CD4-positive, alpha-beta T cell treated with Interleukin-15 for 4 hours (primary cell): ENCODE measurements around the gene ZNF410.

Experiments used
- DNase-seq: peaks from one replicate; pipeline ENCODE4 v3.0.0-alpha.2; 2020; ENCODE audit warnings: low spot score

ZNF410 gene

GRCh38 chr14:73953731-73954130, 67.1 kb downstream of the ZNF410 start:
- DNase-seq: no peak

- no peak for DNase-seq
Observed at GRCh38 chr14:73955674-73956073, 69.0 kb downstream of the ZNF410 start.

DNA sequence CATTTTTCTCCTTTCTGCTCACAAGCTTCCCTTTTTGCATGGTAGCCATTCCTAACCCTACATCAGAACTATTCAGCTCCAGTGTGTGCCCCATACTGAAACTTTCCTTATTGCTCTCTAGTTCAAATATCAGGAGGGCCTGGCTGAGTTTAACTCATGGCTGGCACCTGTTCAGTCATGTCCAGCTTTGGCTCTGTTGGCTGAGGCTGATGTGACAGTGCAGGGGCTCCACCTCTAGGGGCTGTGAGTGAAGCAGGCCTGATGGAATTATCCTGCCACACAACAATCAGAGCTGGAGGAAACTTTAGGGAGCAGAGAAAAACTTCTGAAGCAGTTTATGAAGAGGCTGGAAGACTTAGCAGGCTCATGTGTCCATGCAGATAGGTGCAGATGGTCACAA, 71.9 kb downstream of the ZNF410 start:
- no peak for DNase-seq

- no peak for DNase-seq
Observed at GRCh38 chr14:73961192-73961591, 74.5 kb downstream of the ZNF410 start.

DNA sequence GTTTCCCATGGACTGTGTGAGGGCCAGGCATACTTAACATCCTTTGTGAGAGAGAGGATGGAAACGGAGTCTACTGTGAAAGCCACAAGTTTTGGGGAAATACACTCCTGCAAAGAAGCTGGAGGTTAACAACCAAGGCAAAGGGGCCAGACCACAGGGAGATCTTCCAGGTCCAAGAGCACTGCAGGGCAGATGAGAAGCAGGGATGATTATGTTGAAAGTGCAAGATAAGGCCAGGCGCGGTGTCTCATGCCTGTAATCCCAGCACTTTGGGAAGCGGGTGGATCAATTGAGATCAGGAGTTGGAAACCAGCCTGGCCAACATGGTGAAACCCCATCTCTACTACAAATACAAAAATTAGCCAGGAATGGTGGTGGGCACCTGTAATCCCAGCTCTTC, 78.6 kb downstream of the ZNF410 start:
- no peak for DNase-seq

DNA sequence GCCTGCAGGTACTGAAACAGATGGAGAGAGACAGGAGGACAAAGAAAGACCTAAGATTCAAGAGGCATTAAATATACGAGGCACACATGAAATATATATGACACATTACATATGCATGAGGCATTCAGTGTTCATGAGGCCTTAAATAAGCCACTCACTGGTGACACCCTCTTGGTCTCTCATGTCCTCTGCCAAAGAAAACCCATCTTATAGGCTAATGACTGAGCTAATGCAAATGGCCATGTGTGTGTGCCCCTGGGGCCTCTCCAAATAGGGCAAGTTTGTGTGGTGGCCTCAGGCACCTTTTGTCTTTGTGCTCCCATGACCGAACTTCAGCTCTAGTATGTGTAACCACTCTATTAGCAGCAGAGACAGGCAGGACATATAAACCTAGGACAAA, 82.2 kb downstream of the ZNF410 start:
- DNase-seq: no peak

DNA sequence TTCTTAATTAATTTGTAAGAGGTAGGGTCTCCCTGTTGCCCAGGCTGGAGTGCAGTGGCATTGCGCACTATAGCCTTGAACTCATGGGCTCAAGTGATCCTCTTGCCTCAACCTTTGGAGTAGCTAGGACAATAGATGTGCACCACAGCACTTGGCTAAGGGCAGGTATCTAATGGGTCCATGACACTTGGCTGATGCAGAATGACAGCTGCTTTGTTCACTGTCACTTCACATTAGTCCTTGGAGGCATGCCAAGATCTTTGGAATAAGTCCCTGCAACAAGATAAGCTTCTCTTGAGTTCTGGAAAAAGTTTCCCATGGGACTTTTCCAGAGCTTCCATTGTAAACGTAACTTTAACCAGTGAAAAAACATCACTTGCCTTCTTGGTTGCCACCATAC, 86.8 kb downstream of the ZNF410 start:
- DNase-seq: no peak

DNA sequence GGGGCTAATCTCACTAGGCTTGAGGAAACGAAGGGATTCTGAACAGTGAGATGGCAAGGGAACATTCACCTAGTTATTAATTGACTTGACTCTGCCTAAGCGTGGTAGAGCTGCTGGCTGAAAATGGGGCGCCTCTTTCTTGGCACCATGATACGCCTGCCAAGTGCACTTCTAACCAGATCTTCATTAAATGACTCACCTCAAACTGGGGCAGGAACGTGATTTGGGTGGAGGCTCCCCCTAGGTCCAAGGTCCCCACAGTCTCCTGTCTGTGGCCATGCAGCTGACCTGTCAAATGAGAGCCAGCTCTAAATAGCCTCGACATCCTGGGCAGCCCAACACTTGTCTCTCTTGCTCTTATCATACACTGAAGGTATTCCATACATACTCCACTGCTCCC, 89.5 kb downstream of the ZNF410 start:
- no peak for DNase-seq

DNA sequence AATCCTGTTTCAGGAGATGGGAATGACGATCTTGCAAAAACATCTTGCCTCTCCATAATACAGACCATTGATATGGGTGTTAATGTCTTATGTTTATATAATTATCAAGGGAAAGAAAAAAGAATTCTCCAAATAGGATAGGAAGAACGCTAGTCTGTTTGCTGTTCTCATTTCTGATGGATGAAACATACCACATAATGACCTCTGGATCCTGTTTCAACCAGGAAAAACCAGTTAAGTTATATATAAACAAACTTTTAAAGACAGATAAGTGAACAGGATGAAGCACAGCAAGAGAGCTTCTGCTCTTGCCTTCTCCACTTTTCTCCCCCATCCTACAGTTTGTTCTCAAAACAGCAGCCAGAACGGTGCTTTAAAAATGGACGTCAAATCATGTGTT, 91.2 kb downstream of the ZNF410 start:
- no peak for DNase-seq
